ENCODE measurements around the gene LATS2.
A peak's percentile ranks its signal among the peaks of the same experiment; 100 is the strongest.
"Not testable (repeated sequence)": the region's sequence is repeated elsewhere in the genome, so short reads cannot be mapped to it uniquely, and the experiment has no call there.

The LATS2 gene

DNA sequence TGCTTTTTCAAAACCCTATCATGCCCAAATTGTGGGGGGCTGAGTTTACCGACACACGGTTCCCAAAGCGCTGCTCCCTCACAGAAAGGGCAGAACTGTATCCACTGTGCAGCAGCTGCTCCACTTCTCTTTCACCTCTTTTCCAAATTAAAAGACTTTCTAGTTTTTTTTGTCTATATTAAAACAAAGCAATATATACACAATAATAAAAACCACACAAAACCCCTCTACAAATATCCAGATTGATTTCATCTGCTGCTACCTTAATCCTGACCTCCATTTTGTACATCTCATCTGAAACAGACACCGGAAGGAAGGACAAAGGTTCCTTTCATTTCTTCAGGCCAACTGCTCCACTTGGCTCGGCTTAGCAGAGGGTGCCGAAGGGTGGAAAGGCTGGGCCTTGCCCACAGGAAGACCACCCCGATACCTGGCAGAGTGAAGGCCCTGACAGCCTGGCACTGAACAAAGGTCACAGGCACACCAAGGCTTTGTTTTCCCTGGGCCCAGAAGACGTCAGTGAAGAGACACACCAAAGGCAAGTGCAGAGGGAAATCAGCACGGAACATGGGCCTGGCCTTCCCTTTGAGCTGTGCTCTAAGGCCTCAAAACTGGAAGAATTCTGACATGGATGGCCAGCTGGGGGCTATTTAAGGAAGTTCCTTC is 71.6 kb downstream of the LATS2 start:
- no peak for DNase-seq

DNA sequence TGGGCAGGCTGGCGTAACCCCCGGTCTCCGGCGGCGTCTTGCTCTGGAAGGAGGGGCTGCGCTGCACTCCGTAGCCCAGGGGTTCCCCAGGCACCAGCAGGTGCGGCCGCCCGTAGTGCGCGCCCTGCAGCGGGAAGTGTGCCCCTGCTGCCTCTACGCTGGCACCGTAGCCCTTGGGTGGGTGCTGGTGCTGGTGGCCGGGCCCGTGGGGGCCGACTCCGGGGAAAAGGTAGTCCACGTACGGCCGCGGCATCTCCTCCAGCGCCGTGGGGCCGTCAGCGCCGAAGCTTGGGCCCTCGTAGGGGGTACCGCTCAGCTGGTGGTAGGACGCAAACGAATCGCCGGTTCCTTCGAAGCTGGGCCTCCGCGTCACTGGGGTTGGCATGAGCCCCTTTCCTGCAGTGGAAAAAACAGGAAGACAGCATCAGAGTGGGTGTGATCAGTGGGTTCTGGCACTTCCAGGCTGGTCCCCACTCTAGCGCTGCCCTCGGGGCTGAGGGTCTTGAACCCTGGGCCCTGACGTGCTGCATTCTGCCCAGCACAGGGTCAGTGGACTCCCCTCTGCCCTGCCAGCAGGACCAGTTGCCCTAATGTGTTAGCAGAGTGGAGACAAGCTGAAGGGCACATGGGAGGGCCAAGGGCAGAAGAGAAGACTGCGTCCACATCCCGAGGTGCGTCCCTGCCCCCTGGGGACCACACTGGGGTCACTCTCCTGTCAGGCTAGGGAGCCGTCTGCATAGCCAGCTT is 72.3 kb downstream of the LATS2 start:
- no peak for DNase-seq

DNA sequence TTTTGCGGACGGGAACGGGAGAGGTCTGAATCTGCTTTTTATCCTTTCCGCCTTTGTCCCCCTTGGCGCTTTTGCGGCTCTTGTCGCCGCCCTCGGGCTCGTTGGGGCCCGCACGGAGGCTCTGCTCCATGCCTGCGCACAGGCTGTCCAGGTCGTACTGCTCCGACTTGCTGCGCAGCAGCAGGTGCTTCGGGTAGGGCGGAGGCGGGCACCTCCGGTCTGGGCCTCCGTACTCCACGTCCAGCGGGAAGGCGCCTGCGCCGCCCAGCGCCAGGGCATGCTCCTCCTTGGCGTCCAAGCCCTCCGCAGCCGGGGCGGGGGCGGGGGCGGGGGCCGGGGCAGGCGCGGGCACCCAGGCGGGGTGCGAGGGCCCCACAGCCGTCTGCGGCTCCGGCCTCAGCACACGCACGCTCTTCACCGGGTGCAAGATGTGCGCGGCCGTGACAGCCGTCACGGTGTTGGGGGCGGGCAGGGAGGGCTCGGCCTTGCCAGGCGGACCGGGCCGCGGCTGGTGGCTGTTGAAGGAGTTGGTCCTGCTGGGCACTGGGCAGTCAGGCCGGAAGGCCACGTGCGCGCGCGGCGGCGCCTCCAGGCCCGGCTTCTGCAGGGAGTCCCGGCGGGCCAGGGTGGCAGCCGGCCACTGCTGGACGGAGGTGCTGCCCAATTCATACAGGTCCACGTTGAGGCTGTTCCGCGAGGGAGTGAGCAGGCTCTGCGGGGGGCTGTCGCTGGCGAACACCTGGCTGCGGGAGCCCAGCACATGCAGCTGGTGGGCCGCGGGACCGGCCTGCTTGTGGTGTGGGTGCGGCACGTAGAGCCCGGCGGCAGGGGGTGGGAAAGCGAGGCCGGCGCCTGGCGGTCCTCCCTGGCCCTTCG is 73.1 kb downstream of the LATS2 start:
- DNase-seq: no peak

DNA sequence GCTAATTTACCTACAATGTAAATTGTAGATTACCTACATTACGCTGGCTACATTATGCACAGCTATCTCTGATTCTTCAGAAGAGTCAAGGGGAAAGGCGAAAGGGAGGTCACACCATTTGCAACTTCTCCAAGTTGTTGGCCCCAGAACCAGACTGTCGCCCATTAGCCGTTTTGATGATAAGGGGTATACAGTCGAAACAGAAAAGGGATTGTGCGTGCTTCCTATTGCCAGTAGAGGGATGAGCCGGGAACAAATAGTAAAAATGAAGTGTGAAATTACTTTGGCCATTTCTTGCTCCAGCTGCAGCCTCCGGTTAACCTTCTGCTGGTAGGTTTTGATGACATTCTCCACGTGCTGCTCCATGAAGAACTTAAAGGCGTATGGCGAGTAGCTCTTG is 73.8 kb downstream of the LATS2 start:
- DNase-seq: no peak

DNA sequence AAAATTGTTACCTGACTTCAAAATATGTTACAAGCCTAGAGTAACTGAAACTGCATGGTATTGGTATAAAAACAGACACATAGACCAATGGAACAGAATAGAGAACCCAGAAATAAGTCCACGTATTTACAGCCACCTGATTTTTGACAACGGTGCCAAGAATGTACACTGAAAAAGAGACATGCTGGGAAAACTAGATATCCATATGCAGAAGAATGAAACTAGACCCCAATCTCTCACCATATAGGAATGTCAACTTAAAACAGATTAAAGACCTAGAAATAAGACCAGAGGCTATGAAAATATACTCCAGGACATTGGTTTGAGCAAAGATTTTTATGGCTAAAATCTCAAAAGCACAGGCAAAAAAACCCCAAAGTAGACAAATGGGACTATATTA is 76.5 kb downstream of the LATS2 start:
- DNase-seq: no peak

DNA sequence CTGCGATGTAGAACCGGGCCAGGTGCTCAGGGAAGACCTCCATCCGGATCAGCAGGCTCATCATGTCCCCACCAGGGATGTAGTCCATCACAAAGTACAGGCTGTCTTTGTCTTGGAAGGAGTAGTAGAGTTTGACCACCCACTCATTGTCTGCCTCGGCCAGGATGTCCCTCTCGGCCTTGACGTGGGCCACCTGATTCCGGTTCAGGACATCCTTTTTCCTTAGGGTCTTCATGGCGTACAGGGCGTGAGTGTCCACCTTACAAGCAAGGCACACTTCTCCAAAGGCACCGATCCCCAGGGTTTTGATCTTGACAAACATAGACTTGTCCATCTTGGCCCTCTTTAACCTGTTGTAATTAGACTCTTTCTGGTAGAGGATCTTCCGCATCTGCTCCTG is 78.0 kb downstream of the LATS2 start:
- DNase-seq: no peak

DNA sequence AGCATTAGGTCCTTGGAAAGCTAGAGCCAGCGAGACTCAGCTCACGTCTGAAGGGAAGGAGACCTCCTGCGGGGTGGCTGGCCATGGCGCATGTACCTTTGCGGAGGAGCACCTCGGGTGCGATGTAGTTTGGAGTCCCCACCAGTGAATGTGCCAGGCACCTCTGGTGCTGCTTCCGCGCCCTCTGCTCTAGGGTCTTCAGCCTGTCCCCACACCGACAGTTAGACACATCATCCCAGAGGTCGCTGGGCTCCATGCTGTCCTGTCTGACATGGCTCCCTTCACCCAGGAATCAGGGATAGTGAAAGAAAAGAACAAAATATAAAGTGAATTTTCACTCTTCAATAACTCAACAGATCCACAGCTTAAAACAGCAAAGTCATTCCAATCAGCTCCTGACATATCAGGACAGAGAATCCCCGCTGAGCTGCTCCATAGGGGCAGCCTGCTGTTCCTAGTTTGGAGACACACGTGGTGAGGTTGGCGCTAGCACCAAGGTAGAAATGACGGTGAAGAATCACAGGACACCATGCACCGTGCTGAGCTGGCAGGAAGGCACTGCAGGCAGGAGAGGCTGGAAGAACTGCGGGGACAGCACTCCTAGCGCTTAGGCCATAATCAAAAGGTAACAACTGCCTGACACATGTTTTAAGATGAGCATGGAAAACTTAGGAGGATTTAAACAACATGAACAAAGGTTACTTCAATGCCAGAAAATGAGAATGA is 79.9 kb downstream of the LATS2 start:
- DNase-seq: no peak

DNA sequence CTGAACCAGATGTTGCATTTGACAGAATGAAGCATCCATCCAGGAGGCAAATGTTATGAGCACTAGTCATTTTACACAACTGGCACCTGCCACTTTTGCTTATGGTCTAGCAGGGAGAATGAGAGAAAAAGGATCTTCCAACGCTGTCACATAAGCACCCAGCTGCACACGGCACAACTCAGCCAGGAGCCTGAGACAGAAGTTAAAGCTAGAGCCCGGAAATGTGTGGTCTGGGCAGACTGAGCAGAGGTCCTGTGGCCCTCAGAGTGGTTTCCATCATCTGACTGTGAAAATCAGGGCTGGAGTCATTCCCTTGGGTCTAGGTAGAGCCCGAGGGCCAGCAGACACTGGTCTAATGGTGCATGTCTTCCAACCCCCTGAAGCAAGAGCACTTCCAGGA is 80.5 kb downstream of the LATS2 start:
- no peak for DNase-seq

DNA sequence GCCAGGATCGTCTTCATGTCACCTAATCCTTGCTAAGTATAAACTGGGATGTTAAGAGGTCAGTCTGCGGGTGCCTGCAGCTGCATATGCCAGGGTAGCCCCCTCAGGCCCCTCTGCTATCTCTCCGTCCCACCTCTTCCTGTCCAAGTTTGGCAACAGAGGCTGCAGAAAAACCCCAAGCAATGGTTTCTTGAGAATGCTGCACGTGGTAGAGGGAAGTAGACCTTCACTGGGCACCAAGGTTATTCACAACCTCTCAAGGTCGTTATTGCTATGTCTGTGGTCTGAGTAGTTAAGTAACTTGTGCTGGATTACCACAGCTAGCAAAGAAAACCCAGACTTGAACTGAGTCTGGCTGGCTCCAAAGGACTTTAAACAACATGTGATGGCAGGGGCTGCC is 81.0 kb downstream of the LATS2 start:
- DNase-seq: no peak

DNA sequence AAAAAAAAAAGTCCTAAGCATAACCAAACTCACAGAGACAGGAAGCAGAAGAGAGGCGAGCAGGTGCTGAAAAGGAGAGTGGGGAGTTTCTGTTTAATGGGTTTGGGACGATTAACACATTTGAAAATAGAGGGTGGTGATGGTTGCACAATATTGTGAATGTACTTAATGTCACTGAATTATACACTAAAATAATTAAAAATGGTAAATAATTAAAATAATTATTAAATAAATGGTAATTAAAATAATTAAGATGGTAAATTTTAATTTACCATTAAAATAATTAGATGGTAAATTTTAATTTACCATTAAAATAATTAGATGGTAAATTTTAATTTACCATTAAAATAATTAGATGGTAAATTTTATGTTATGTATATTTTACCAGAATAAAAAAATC is 84.0 kb downstream of the LATS2 start:
- DNase-seq: peak; percentile 29

DNA sequence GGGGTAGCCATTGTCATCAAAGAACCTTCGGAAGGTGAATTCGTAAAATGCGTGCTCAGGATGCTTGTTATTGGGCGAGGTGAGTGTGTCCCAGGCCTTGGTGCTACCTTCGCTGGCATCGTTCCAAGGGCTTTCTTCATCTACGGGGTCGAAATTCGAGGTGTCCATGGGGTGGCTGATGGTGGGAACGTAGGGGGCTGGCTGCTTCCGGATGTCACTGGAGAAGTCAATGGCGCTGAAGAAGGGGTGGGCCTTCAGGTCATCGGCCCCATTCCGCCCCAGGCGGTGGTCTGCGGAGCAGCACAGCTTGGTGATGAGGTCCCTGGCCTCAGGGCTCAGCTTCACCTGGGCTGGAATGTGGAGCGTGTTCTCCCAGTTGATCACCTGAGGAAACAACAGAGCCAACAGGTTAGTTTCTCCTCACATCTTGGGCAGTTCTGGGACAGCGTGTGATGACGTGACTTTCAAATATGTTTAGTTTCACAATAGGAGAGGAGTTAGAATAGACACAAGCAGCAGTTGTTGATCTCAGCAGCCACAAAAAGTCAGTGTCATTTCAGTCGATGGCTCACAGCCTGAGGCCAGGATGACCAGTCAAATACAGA is 86.3 kb downstream of the LATS2 start:
- no peak for DNase-seq

DNA sequence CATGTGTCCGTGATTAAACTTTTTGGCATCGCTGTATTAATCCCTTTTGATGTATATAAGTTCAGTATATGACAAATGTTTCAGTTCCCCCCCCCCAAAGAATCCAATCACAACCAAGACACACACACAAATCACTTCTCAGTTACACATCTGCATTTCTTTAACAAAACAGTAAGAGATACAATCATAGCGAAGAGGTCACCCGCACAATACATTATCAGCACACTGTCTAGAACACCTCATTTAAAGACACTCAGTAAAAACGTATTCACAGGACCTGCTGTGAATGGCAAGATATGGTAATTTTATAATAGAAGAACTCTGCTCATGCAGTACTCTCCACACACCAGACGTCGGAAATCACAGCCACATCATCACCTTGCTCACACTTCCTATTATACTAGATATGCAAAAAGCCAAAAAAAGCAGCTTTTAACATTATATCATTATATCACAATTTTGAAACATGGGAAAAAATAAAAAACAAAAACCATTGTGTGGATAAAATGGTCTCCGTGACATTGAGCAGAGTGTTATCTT is 87.4 kb downstream of the LATS2 start:
- no peak for DNase-seq

DNA sequence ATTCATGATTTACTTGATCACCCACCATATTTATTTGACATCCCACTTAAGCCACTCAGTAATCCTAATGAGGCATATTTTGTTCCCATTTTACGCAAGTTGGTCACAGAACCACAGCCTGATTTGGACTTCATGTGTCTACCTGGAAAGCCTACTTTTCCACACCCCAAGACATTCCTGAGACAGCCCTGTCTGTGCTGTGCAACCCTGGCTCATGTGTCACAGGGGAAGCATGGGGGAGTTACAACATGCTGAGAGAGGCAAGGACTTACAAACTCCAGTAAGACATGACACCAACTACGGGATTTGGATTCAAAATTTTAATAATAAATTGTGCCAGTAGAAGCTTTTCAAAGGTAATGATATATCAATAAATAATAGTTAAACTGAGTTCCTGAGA is 88.7 kb downstream of the LATS2 start:
- no peak for DNase-seq

DNA sequence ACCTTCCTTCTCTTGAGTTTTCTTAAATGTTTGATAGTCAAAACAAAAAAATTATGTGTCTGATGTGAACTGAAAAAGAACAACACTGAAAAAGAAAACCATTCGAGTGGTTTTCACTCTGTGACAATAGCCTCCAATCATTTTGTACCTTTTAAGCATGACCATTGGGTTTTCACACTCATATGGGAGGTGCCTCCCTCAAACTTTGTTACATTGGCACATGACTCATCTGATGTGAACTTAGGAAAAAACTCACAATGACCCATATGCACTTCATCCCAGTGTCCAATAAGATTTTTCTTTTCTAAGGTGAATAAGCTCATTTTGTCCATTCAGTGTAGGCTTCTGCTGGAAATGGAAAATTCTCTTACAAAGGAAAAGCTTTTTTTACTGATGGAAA is 92.2 kb downstream of the LATS2 start:
- no peak for DNase-seq

DNA sequence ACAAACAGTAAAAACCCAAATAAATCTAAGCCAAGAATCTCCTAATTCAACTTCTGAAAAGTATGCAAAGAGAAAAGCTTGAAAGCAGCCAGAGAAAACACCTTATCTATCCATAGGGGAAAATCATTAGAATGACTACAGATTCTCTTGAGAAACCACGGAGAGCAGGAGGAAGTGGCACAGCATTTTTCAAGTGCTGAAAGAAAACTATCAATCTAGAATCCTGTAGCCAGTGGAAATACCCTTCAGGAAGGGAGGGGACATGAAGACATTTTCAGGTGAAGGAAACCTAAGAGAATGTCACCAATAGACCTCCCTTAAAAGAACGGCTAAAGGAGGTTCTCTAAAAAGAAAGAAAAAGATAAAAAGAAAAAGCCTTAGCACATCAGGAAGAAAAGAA is 92.6 kb downstream of the LATS2 start:
- no peak for DNase-seq

DNA sequence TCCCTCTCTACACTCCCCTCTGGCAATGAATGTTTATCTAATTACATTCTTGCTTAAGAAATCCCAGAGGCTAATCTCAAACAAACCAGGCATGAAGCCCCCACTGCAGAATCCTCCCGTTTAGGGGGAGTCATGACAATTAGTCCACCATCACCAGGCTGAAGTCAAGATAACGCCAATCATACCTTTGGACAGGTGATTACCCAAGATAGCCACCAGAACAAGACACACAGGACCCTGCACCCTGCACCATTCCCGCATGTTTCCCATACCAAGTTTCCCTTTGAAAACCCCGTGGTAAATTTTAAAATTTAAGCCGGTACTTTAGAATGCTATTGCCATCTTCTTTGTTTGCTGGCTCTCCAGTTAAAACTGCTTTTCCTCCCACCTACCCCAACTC is 94.0 kb downstream of the LATS2 start:
- no peak for DNase-seq

DNA sequence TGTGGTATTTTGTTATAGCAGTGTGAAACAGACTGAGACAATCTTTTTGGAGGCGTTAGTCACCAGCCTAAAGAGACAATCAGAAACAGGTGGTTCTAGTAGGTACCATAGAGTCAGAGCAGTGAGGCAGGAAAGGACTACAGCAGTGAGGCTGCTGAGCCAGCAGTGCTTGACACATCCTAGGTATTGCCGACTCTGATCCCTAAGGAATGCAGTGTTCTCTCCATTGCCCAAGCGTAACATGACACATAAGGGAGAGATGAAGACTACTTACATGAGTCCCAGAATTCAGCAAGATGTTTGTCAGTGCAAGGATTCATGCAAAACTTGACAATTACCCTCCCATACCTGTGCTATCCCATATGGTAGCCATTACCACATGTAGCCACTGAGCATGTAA is 96.5 kb downstream of the LATS2 start:
- DNase-seq: no peak

DNA sequence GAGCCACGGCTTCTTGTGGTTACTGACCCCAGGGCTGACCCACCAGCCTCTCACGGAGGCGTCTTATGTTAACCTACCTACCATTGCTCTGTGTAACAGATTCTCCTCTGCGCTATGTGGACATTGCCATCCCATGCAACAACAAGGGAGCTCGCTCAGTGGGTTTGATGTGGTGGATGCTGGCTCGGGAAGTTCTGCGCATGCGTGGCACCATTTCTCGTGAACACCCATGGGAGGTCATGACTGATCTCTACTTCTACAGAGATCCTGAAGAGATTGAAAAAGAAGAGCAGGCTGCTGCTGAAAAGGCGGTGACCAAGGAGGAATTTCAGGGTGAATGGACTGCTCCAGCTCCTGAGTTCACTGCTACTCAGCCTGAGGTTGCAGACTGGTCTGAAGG is 99.7 kb downstream of the LATS2 start:
- DNase-seq: not testable (repeated sequence)

DNA sequence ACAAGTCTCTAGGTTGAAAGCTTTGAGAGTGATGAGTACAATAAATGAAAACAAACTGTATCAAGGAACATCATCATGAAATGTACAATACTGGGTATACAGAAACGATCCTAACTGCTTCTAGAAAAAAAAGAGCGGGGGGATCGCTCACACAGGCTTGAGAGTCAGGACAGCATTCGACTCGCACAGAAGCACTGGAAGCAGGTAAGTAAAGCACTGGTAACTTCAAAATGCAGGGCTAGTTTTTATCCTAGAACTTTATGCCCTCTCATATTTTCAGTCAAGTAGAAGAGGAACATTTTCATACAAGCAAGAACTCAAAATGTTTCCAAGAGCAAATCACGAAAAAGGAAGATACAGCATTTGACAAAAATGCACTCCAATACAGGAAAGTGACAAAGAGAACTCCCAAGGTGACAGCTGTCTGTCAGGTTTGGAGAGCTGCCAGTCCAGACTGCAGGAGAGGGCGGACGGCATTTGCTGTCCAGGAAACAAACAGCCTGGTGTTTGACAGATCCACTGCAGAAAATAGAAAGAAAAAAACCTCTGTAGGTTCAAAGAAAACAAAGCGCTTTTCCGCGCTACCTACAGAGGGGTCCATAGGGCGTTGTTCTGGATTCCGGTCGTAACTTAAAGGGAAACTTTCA is 100.6 kb downstream of the LATS2 start:
- DNase-seq: no peak

DNA sequence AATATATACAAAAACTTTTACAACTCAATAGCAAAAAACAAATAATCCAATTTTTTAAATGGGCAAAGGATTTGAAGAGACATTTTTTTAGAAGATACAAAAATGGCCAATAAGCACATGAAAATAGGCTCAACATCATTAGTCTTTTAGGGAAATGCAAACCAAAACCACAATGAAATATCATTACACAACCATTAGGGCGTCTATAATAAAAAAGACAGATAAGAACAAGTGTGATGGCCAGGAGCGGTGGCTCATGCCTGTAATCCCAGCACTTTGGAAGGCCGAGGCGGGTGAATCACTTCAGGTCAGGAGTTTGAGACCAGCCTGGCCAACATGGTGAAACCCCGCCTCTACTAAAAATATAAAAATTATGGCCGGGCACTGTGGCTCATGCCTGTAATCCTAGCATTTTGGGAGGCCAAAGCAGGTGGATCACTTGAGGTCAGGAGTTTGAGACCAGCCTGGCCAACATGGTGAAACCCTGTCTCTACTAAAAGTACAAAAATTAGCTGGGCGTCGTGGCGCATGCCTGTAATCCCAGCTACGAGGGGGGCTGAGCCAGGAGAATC is 104.3 kb downstream of the LATS2 start:
- DNase-seq: not testable (repeated sequence)

DNA sequence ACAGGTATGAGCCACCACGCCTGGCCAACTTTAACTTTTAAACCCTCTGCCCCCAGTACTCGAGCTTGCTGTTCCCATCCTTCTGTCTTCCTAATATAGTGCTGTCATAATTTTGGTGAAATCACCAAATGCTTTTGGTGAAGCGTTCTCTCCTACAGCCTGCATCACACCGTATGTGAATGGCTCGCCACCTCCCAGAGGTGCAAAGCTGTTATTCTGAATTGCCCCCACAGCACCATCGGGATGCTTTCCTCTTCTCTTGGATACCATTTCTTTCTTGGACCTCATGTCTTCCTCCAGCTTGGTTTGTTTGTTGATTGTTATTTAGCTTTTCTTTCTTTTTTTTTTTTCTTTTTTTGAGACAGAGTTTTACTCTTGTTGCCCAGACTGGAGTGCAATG is 105.9 kb downstream of the LATS2 start:
- DNase-seq: no peak
